Stimulated activated CD4-positive, alpha-beta T cell treated with anti-CD3 and anti-CD28 coated beads, Interleukin-4, amount 100 ng/mL, for 4 hours (primary cell): ENCODE data around the gene ZSCAN5C.
"Not testable (repeated sequence)": the region's sequence is repeated elsewhere in the genome, so short reads cannot be mapped to it uniquely, and the experiment has no call there.

Experiments used
- DNase-seq, 2 experiments: peaks; one replicate each; pipeline ENCODE4 v3.0.0-alpha.2; 2020

ZSCAN5C gene

DNA sequence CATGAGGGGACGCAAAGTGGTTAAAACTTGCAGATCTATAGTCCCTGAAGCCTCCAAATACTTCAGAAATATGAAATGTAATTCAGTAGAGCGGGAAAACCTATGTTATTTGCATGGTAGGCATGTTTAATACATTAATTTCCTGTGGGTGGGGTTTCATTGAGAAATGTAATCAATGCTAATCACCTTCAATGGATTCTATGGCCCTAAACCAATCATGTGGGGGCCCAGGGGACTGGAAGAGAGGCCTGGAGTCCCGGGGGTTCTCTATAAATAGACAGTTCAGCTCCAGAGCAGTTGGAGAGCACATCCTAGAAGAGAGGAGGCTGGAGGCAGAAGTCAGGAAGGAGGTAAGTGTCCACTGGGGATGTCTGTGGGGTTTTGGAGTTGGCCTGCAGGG lies at the start of gene ZSCAN5C:
Gene ZSCAN5C, plus strand, starts transcription at position 301 of the 400 bp plus-strand sequence. CDS start 3,641 bp downstream, outside the sequence.
- DNase-seq: no peak

GRCh38 chr19:56152644-56153043 lies 49.4 kb upstream of the ZSCAN5C start:
- DNase-seq: no peak

DNA sequence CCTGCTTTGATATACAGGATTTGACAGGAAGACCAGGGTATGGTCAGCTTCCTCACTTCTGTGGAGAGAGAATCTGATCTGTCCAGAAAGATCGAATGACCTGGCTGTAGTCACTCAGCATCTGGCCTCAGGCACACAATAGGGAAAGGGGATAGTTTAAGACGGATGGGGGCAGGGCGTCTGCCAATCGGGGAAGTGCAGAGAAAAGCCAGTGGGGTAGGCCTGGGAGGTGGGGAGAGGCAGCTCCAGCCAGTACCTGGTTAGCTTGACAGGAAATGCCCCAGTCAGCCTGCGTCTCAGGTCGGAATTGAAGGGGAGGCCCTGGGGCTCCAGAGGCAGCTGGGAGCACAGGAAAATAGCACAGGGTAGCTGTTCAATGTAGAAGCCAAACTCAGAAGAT lies 48.6 kb upstream of the ZSCAN5C start:
- DNase-seq: no peak

GRCh38 chr19:56155124-56155687 lies 46.9 kb upstream of the ZSCAN5C start:
- DNase-seq: no peak

- DNase-seq: no peak
Observed at GRCh38 chr19:56156768-56157167, 45.3 kb upstream of the ZSCAN5C start.

DNA sequence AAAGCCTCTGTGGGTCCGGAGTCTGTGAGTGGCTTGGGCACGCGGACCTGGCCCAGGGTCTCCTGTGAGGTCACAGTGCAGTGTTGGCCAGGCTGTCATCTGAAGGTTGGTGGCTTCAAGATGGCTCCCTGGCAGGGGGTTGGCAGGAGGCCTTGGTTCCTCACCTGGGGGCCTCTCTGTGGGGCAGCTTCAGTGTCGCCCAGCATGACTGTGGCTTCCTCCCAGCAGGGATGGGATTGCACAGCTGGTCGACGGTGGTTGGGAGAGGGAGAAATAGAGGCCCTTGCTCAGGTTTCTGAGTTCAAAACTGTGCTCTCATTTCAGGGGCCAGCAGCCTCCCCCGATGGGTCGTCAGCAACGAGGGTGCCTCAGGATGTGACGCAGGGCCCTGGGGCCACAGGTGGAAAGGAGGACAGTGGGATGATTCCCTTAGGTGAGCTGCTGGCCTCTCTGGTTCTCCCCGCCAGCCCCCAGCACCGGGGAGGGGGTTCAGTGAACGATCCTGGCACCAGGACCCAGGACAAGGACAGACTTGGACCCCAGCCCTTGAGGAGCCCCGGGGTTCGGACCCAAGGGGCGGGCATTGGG lies 43.8 kb upstream of the ZSCAN5C start:
- no peak for DNase-seq

GRCh38 chr19:56159009-56159559 lies 43.0 kb upstream of the ZSCAN5C start:
- DNase-seq: peak in 1 of 2 experiments; percentile 14

GRCh38 chr19:56159622-56160271 lies 42.3 kb upstream of the ZSCAN5C start:
- DNase-seq: no peak

DNA sequence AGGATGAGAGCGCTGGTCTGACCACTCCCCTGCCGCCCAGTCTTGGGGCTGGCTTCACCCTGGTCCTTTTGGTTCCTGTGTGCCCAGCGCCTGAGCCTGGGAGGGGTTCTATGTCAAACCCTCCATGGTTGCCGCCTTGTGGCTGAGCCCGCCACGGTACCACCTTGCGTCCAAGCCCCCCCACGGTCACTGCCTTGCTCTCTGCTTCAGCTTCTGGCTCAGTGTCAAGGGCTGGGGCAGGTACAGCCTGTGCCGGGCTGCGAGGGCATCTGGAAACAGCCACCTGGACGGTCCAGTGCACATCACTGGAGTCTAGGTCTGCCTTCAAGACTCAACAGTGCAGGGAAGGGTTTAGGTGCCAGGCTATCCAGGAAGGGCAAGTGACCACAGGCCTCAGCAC lies 40.5 kb upstream of the ZSCAN5C start:
- no peak for DNase-seq

GRCh38 chr19:56162258-56162657 lies 39.8 kb upstream of the ZSCAN5C start:
- DNase-seq: peak in 1 of 2 experiments; percentile 12

DNA sequence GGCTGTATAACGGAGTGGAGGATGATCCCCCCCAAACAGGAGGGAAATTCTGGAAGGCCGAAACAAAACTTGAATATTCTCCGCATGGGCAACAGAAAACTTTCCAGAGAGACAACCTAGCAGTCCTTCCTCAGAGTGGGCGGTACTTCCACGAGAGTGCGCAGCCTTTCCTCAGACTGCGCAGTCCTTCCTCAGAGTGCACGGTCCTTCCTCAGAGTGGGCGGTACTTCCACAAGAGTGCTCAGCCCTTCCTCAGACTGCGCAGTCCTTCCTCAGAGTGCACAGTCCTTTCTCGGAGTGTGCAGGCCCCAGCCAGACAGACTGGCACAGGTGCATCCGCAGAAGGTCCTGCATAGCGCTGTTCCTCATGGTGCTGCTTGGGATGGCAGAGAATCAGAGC lies 39.0 kb upstream of the ZSCAN5C start:
- DNase-seq: no peak

DNA sequence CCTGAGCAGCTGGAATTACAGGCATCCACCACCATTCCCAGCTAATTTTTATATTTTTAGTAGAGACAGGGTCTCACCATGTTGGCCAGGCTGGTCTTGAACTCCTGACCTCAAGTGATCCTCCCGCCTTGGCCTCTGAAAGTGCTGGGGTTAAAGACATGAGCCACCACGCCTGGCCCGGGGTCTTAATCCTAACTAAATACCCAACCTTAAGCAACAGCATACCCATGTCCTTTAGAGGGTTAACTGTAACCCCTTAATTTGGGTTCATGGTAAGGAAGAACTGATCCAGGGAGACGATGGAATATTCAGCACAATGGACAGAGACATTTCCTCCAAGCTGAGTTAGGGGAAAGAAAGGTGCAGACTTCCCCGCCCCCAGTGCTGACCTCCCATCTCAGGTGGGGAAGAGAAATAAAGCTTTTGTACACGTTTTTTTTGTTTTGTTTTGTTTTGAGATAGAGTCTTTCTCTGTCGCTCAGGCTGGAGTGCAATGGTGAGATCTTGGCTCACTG lies 35.0 kb upstream of the ZSCAN5C start:
- no peak for DNase-seq

- DNase-seq: no peak
Observed at GRCh38 chr19:56170261-56170660, 31.8 kb upstream of the ZSCAN5C start.

GRCh38 chr19:56174086-56174485 lies 28.0 kb upstream of the ZSCAN5C start:
- DNase-seq: no peak

DNA sequence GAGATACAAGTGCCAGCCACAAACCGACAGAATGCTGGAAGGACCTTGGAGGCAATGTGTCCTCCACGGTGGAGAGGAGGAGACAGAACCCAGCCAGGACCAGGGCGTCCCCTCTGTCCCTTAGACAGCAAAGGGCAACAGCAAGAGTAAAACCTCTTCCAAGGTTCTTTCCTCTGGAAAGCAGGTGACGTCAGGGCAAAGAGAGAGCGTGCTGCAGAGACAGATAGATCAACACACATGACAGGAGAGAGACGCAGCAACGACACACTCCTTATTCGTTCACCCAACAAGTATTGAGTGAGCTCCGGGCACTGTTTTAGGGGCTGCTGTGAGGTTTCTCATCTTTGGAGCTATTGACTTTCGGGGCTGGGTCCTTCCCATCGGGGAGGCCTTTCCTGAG lies 27.5 kb upstream of the ZSCAN5C start:
- DNase-seq: no peak

DNA sequence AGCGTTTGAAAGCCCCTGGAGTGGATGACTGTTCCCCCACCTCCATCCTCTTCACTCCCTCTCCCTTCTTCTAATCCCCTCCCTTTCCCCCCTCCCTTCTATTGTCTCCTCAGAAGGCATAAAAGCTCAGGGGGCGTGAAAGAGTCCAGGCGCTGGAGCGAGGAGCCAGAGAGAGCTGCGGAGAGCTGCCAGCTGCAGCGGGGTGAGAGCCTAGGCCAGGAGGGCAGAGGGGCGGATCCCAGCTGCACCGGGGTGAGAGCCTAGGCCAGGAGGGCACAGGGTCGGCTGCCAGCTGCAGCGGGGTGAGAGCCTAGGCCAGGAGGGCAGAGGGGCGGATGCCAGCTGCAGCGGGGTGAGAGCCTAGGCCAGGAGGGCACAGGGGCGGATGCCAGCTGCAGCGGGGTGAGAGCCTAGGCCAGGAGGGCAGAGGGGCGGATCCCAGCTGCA lies 26.2 kb upstream of the ZSCAN5C start, which contains the start of gene GALP:
Gene GALP, plus strand, starts transcription at position 148 of the 447 bp plus-strand sequence. CDS start 1,101 bp downstream, outside the sequence.
- DNase-seq: not testable (repeated sequence)

DNA sequence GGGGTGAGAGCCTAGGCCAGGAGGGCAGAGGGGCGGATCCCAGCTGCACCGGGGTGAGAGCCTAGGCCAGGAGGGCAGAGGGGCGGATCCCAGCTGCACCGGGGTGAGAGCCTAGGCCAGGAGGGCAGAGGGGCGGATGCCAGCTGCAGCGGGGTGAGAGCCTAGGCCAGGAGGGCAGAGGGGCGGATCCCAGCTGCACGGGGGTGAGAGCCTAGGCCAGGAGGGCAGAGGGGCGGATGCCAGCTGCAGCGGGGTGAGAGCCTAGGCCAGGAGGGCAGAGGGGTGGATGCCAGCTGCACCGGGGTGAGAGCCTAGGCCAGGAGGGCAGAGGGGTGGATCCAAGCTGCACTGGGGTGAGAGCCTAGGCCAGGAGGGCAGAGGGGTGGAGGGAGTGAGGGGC lies 25.8 kb upstream of the ZSCAN5C start:
- DNase-seq: not testable (repeated sequence)

DNA sequence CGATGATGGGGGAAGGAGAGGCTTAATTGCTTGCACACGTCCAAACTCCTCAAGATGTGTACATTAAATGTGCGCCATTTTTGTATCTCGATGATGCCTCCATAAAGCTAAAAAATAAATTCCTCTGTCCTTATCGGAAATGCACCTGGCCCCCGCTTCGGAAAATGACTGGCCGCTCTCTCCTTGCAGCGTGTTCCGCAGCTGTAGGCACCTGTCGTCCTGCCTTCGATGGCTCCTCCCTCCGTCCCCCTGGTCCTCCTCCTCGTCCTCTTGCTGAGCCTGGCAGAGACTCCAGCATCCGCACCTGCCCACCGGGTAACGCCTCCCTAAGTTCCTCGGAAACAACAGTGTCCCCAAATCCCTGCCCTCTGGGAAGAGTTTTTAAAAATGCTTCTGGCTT lies 25.2 kb upstream of the ZSCAN5C start:
- DNase-seq: no peak

DNA sequence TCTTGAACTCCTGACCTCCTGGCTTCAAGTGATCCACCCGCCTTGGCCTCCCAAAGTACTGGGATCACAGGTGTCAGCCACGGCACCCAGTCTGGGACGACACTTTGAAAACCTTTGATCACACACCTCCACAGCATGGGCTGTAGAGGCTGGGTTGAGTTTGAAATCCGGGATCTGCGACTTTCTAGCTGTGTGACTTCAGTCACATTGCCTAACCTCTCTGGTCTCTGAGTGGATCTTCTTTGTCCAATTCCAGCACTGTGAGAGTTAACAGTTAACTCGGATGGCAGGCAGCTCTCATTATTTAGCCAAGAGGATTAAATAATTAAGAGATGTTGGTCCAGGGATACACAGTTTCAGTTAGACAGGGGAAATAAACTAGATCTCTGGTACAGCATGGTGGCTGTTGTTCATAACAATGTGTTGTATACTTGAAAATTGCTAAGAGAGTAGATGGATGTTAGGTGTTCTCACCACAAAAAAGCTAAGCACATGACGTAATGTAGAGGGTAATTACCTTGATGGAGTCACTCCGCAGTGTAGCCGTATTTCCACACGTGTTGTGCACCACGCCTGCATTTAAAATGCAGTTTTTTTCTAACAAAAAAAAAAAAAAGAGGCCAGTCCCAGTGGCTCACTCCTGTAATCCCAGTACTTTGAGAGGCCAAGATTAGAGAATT lies 24.4 kb upstream of the ZSCAN5C start:
- DNase-seq: no peak

- DNase-seq: no peak
Observed at GRCh38 chr19:56189785-56190184, 12.3 kb upstream of the ZSCAN5C start.

DNA sequence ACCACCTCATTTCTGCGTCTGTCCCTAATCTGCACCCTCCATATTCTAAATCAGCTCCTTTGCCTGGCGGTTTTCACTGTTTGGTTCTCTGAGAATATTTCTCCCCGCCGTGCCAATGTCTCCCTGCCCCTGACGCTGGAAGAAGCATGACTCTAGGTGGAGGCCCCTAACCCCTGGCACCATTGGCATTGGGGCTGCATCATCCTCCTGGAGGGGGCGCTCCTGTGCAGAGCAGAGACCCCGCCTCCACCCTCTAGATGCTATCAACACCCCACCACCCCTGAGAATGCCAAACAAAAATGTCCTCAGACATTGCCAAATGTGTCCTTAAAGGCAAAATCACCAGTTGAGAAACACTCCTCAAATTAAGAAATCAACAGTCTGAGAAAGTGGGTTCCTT lies 11.0 kb upstream of the ZSCAN5C start:
- no peak for DNase-seq

- DNase-seq: no peak
Observed at GRCh38 chr19:56191711-56192110, 10.4 kb upstream of the ZSCAN5C start.

- no peak for DNase-seq
Observed at GRCh38 chr19:56193981-56194640, 8.0 kb upstream of the ZSCAN5C start.
